ENCODE results near the gene DUSP28. TPM values are rescaled to one million over a fixed set of nuclear protein-coding genes. Genes with fewer than 3 reads are reported as not detected.

The DUSP28 gene
- total RNA-seq, 1 experiment from 2014 or later: 2.3 TPM

DNA sequence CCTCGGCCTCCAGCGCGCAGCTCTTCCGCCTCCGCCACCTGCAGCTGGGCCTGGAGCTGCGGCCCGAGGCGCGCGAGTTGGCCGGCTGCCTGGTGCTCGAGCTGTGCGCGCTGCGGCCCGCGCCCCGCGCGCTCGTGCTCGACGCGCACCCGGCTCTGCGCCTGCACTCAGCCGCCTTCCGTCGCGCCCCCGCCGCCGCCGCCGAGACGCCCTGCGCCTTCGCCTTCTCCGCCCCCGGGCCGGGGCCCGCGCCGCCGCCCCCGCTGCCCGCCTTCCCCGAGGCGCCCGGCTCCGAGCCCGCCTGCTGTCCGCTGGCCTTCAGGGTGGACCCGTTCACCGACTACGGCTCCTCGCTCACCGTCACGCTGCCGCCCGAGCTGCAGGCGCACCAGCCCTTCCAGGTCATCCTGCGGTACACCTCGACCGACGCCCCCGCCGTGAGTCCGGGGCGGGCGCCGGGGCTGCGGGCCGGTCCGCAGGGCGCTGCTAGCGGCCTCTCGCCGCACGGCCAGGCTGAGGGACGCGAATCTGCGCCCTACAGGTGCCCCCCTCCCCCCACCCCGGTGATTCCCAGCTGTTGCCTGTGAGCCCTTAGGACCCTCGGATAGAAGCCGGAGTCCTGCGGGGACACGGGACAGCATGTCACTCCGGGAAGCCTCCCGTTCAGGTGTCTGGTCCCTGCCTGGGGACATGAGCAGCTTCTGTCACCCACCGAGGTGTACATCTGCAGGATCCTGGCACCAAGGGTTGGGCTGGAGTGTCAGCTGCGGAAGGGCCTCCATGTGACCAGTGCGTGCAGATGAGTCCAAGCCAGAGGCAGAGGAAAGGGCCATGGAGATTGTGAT, 8.7 kb downstream of the DUSP28 start:
- TF ChIP-seq, protein P1, sequence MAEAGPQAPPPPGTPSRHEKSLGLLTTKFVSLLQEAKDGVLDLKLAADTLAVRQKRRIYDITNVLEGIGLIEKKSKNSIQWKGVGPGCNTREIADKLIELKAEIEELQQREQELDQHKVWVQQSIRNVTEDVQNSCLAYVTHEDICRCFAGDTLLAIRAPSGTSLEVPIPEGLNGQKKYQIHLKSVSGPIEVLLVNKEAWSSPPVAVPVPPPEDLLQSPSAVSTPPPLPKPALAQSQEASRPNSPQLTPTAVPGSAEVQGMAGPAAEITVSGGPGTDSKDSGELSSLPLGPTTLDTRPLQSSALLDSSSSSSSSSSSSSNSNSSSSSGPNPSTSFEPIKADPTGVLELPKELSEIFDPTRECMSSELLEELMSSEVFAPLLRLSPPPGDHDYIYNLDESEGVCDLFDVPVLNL (CRISPR knock-in tag; IDR thresholded peaks at IDR 0.05; ENCODE audit: borderline replicate concordance, low read depth): 0 out of 2 replicates have a peak, but pooled peaks have one; percentile 55
- no peak for TF ChIP-seq SMAD3 (CRISPR knock-in tag; IDR thresholded peaks at IDR 0.05; ENCODE audit: borderline replicate concordance)
- TF ChIP-seq, protein P2, sequence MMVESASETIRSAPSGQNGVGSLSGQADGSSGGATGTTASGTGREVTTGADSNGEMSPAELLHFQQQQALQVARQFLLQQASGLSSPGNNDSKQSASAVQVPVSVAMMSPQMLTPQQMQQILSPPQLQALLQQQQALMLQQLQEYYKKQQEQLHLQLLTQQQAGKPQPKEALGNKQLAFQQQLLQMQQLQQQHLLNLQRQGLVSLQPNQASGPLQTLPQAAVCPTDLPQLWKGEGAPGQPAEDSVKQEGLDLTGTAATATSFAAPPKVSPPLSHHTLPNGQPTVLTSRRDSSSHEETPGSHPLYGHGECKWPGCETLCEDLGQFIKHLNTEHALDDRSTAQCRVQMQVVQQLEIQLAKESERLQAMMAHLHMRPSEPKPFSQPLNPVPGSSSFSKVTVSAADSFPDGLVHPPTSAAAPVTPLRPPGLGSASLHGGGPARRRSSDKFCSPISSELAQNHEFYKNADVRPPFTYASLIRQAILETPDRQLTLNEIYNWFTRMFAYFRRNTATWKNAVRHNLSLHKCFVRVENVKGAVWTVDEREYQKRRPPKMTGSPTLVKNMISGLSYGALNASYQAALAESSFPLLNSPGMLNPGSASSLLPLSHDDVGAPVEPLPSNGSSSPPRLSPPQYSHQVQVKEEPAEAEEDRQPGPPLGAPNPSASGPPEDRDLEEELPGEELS (CRISPR knock-in tag; IDR thresholded peaks at IDR 0.05): 0 out of 2 replicates have a peak, but pooled peaks have one; percentile 48
- peak overlapping the region; percentile 65 for H3K4me3 Mint-ChIP-seq
- H3K36me3 Mint-ChIP-seq: no peaks in the 10 kb centered on the region
- no peak overlapping the region for H3K27ac Mint-ChIP-seq
- no peaks in the 10 kb centered on the region for H3K9me3 Mint-ChIP-seq
- DNase-seq (ENCODE audit: low spot score) (peak; percentile 36), ATAC-seq (peak; percentile 10; the same call in 1 of the 2 replicates)
- ChIA-PET POLR2A (no interaction called here), CTCF (interaction anchor here (0.9 to 2.1 kb wide), 4 partner anchors 11 to 18 kb away, joined by 3 to 14 read pairs (median 8); partner anchors contain the start of gene CAPN10)
- H3K4me1 Mint-ChIP-seq: peaks cover 20% of the 10 kb centered on the region
- peaks cover 28% of the 10 kb centered on the region for H3K27me3 Mint-ChIP-seq (ENCODE audit: low read depth)

DNA sequence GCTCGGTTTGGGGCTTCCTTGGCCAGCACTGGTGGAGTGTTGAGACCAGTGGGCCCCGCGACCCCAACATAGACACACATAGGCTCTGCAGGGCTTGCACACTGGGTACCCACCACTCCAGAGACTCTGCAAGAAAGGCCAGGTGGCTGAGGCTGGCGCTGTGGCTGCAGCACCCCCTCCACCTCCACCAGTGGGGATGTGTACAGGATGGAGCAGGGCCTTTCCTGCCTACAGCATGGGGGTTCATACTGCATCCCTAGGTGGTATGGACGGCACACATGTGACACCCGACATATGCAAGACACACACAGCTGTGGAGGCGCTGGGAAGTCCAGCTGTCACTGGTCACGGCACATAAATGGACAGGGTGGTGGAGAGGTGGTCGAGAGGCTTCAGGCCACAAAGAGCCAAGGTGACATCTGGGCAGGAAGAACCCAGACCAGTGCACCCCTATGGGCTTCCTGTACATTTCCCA, 9.4 kb downstream of the DUSP28 start:
- peak overlapping the region; percentile 65 for H3K4me3 Mint-ChIP-seq
- H3K27me3 Mint-ChIP-seq (ENCODE audit: low read depth): peaks cover 28% of the 10 kb centered on the region
- no peak for TF ChIP-seq ZNF263 (CRISPR knock-in tag; IDR thresholded peaks at IDR 0.05; ENCODE audit: low read depth)
- no peak for TF ChIP-seq SMAD4 (CRISPR knock-in tag; IDR thresholded peaks at IDR 0.05)
- TF ChIP-seq ZNF121 (CRISPR knock-in tag; IDR thresholded peaks at IDR 0.05): no peak
- no peaks in the 10 kb centered on the region for H3K36me3 Mint-ChIP-seq
- no peaks in the 10 kb centered on the region for H3K9me3 Mint-ChIP-seq
- peaks cover 20% of the 10 kb centered on the region for H3K4me1 Mint-ChIP-seq
- DNase-seq (ENCODE audit: low spot score) (peak; percentile 7), ATAC-seq (no peak)
- H3K27ac Mint-ChIP-seq: no peak overlapping the region
- CTCF ChIA-PET: interaction anchor here (1.1 to 2.1 kb wide), 3 partner anchors 11 to 17 kb away, joined by 4 to 14 read pairs (median 12); partner anchors contain the start of gene CAPN10
- POLR2A ChIA-PET: no interaction called here

DNA sequence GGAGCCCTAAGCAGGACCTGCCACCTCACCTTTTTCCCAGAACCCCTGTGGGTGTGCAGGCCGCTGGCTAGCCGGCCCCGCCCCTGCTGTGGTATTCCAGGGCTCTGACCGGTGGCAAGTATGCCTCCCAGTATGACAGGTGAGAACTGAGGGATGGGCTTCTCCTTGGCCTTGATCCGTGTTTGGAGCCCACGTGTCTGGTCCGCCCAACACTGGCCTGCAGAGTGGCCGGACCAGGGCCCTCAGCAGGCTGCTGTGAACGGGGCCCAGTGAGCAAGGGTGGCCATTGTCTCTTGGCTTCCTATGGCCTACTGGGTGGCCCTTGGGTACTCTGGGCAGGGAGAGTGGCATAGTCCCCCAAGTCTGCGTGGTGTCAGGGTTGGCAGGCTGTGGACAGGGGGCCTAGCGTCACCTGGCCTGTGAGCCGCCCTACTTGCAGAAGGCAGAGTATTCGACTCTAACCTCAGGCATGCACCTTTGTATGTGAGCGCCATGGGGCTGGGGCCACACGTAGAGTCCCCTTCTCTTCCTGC, 9.9 kb downstream of the DUSP28 start:
- no peak overlapping the region for H3K4me3 Mint-ChIP-seq
- H3K4me1 Mint-ChIP-seq: peaks cover 20% of the 10 kb centered on the region
- peaks cover 28% of the 10 kb centered on the region for H3K27me3 Mint-ChIP-seq (ENCODE audit: low read depth)
- ChIA-PET POLR2A (no interaction called here), CTCF (interaction anchor here (2.1 kb wide), 1 partner anchor 10 kb away, joined by 14 read pairs; no protein-coding TSS in a partner anchor)
- DNase-seq (ENCODE audit: low spot score) (peak; percentile 3), ATAC-seq (no peak)
- no peak overlapping the region for H3K27ac Mint-ChIP-seq
- H3K36me3 Mint-ChIP-seq: no peaks in the 10 kb centered on the region
- H3K9me3 Mint-ChIP-seq: no peaks in the 10 kb centered on the region
- no peak for TF ChIP-seq ZNF416 (CRISPR knock-in tag; IDR thresholded peaks at IDR 0.05)
- TF ChIP-seq TP53 (CRISPR knock-in tag; IDR thresholded peaks at IDR 0.05): no peak
- TF ChIP-seq ZNF512 (CRISPR knock-in tag; IDR thresholded peaks at IDR 0.05; ENCODE audit: borderline replicate concordance): no peak
- TF ChIP-seq TEAD4 (CRISPR knock-in tag; IDR thresholded peaks at IDR 0.05): no peak
- no peak for TF ChIP-seq FOXK1 (CRISPR knock-in tag; IDR thresholded peaks at IDR 0.05)

All from WTC11 (cell line).